Fibroblast of lung (primary cell): ENCODE data around the gene CECR2.

Experiments
- CTCF ChIP-seq, 2 donors: IDR thresholded peaks in 1 of 2; conservative IDR thresholded peaks in 1 of 2; 1 replicate in 1 of 2; 2 replicates in 1 of 2; pipeline ENCODE4 v1.5.1; 2011 to 2012; ENCODE audit warnings: low read length in 2 of 2, control low read depth in 1 of 2, inconsistent platforms in 1 of 2, low read depth in 1 of 2, mild to moderate bottlenecking in 1 of 2
- EZH2 ChIP-seq: IDR thresholded peaks from 2 replicates; pipeline ENCODE4 v1.5.1; 2012; ENCODE audit warnings: low read length, control low read depth, mild to moderate bottlenecking; ENCODE audit errors: missing control alignments

DNA sequence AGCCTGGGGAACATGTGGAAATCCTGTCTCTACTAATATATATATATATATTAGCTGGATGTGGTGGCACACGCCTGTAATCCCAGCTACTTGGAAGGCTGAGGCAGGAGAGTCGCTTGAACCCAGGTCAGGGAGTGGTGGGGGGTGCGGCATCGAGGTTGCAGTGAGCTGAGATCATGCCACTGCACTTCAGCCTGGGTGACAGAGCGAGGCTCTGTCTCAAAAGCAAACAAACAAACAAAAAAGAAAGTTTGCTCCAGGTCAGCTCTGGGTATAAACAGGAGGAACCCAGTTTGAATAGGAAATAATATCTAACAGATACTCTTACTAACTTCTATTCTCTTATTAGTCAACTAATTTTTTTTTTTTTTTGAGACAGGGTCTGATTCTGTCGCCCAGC lies 34.3 kb upstream of the CECR2 start:
- TF ChIP-seq EZH2: no peak
- TF ChIP-seq CTCF (conservative IDR thresholded peaks at IDR 0.05 in 1 of 2, IDR thresholded peaks at IDR 0.05 in 1 of 2; ENCODE audit: low read depth in 1 of 2, low read length in 2 of 2): no peak
